Sigmoid colon (tissue), 4 donors: ENCODE measurements around the gene SCN9A.

Source experiments
- EP300 ChIP-seq, 4 donors: sonication (generic); formaldehyde crosslinking; IDR thresholded peaks; one replicate each; pipeline ENCODE4 v1.6.1; 2017; ENCODE audit warnings: antibody characterized with exemption in 4 of 4
- POLR2A ChIP-seq, 2 donors: fragments of 450-650 bp; IDR thresholded peaks; one replicate each; pipeline ENCODE4 v1.6.1; 2016; ENCODE audit warnings: antibody characterized with exemption in 2 of 2, mild to moderate bottlenecking in 2 of 2, moderate library complexity in 2 of 2
- TF ChIP-seq, protein P1 (sequence below), 4 experiments: fragments of 450-650 bp in 3 of 4; fragments of 200-600 bp in 1 of 4; IDR thresholded peaks; one replicate each; pipeline ENCODE4 v1.5.1; 2016 to 2019; ENCODE audit warnings: antibody characterized with exemption in 4 of 4, mild to moderate bottlenecking in 3 of 4, moderate library complexity in 2 of 4

GRCh38 chr2:166285215-166285614 lies 90.5 kb downstream of the SCN9A start:
- TF ChIP-seq, protein P1, sequence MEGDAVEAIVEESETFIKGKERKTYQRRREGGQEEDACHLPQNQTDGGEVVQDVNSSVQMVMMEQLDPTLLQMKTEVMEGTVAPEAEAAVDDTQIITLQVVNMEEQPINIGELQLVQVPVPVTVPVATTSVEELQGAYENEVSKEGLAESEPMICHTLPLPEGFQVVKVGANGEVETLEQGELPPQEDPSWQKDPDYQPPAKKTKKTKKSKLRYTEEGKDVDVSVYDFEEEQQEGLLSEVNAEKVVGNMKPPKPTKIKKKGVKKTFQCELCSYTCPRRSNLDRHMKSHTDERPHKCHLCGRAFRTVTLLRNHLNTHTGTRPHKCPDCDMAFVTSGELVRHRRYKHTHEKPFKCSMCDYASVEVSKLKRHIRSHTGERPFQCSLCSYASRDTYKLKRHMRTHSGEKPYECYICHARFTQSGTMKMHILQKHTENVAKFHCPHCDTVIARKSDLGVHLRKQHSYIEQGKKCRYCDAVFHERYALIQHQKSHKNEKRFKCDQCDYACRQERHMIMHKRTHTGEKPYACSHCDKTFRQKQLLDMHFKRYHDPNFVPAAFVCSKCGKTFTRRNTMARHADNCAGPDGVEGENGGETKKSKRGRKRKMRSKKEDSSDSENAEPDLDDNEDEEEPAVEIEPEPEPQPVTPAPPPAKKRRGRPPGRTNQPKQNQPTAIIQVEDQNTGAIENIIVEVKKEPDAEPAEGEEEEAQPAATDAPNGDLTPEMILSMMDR (IDR thresholded peaks at IDR 0.05), result no peak
- no peak for TF ChIP-seq EP300 (IDR thresholded peaks at IDR 0.05)
- TF ChIP-seq POLR2A (IDR thresholded peaks at IDR 0.05), result no peak
